Panc1 (cell line): ENCODE data around the gene SEMA7A. TPM values are rescaled to one million over a fixed set of nuclear protein-coding genes. Genes with fewer than 3 reads are reported as not detected.

ENCODE experiments used
- ATAC-seq: fragments of 200-7000 bp; cut with Tn5 transposase; 2 replicates; pipeline ENCODE4 v1.9.1; 2020; ENCODE audit warnings: mild to moderate bottlenecking, moderate library complexity
- BruUV-seq: library from RNA; stranded (reverse); fragments of 400-500 nt; replicated peaks from 2 replicates; lab custom pipeline; 2021; lab: Mats Ljungman, UMichigan
- CTCF ChIA-PET: fragments of 300-600 bp; sonication (Branson Sonifier 250); formaldehyde crosslinking; loops from one replicate; lab custom pipeline; 2022; ENCODE audit warnings: antibody characterized with exemption; lab: Charles Lee
- POLR2A ChIA-PET: fragments of 300-600 bp; sonication (Branson Sonifier 250); formaldehyde crosslinking; loops from one replicate; lab custom pipeline; 2022; ENCODE audit warnings: antibody characterized with exemption; lab: Charles Lee
- DNase-seq: peaks from one replicate; pipeline ENCODE4 v3.0.0-alpha.2; 2010; ENCODE audit warnings: low read depth, low spot score
- H3K27ac ChIP-seq: 2 replicates; pipeline ENCODE4 v1.5.1; 2011; ENCODE audit warnings: mild to moderate bottlenecking, low read length, inconsistent platforms
- H3K27me3 ChIP-seq: fragments of 200-500 bp; sonication (Bioruptor generic); 2 replicates; pipeline ENCODE4 v1.6.0; 2014; ENCODE audit warnings: low read length, inconsistent platforms; ENCODE audit not compliant: control insufficient read depth, insufficient read depth
- H3K36me3 ChIP-seq: fragments of 200-500 bp; sonication (Bioruptor generic); 2 replicates; pipeline ENCODE4 v1.5.1; 2014; ENCODE audit warnings: inconsistent platforms, mild to moderate bottlenecking, low read length, moderate library complexity; ENCODE audit not compliant: control insufficient read depth, insufficient read depth
- H3K4me1 ChIP-seq: 2 replicates; pipeline ENCODE4 v1.5.1; 2011; ENCODE audit warnings: inconsistent platforms, mild to moderate bottlenecking, low read length, moderate library complexity; ENCODE audit not compliant: control insufficient read depth, insufficient read depth
- H3K4me3 ChIP-seq, 2 experiments: 2 replicates each; pipeline ENCODE4 v1.5.1; 2011 to 2012; ENCODE audit warnings: low read depth in 2 of 2, low read length in 2 of 2, mild to moderate bottlenecking in 2 of 2, inconsistent platforms in 1 of 2, moderate library complexity in 1 of 2
- H3K9me3 ChIP-seq: fragments of 200-500 bp; sonication (Bioruptor generic); 2 replicates; pipeline ENCODE4 v1.5.1; 2014; ENCODE audit warnings: low read depth, mild to moderate bottlenecking, inconsistent platforms, low read length, moderate library complexity; ENCODE audit not compliant: control insufficient read depth, insufficient read depth
- POLR2AphosphoS5 ChIP-seq: IDR thresholded peaks from 2 replicates; pipeline ENCODE4 v1.6.1; 2012; ENCODE audit warnings: mild to moderate bottlenecking, low read depth, low read length, moderate library complexity
- REST ChIP-seq, 2 experiments: IDR thresholded peaks; 2 replicates each; pipeline ENCODE4 v1.6.1; 2011 to 2012; ENCODE audit warnings: low read depth in 2 of 2, control low read depth in 1 of 2, low read length in 1 of 2, mild to moderate bottlenecking in 1 of 2, moderate library complexity in 1 of 2; ENCODE audit not compliant: insufficient read depth in 1 of 2
- SIN3A ChIP-seq: IDR thresholded peaks from 2 replicates; pipeline ENCODE4 v1.6.1; 2012; ENCODE audit warnings: low read depth, mild to moderate bottlenecking, low read length, moderate library complexity, borderline replicate concordance; ENCODE audit not compliant: insufficient read depth
- TCF7L2 ChIP-seq: IDR thresholded peaks from 2 replicates; pipeline ENCODE4 v1.6.1; 2011; ENCODE audit warnings: mild to moderate bottlenecking, low read depth, low read length, inconsistent platforms
- in situ Hi-C: cut with HindIII; loops from 2 replicates; pipeline ENCODE4 v1.10.0; 2016; ENCODE audit warnings: low sequenced_read_pairs, low pct_unique_long_range_greater_than_20kb
- intact Hi-C: fragments of 100-400 bp; cut with micrococcal nuclease; formaldehyde crosslinking; loops from one replicate; pipeline ENCODE4 v1.10.0; 2022; ENCODE audit not compliant: unreplicated experiment
- total RNA-seq: library from RNA; stranded (reverse); gene quantifications from one replicate; pipeline ENCODE4 v1.2.1, GENCODE V29; 2021; ENCODE audit not compliant: unreplicated experiment
- TF ChIP-seq, protein P1 (sequence below): fragments of 450-650 bp; IDR thresholded peaks from 2 replicates; pipeline ENCODE4 v1.5.1; 2017; ENCODE audit warnings: mild to moderate bottlenecking

SEMA7A gene
- total RNA-seq, 1 experiment from 2014 or later = 11.2 TPM

DNA sequence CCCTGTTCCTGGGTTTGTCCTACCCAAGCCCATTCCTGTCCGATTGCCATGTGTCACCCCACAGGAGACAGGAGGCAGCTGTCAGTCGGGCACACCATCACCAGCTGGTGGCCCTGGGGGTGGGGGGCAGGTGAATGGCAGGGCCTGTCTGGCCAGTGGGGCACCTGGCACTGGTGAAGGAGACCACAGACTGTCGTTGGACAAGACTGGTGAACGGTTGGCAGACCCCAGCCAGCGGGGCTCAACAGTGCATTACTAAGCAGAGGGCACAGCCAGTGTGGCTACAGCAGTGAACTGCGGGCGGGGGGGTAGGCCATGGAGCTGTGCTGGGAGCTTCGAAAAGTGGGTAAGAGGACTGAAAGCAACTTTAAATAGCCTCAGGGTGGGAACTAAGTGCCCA, 2.1 kb downstream of the SEMA7A start:
- TF ChIP-seq, protein P1, sequence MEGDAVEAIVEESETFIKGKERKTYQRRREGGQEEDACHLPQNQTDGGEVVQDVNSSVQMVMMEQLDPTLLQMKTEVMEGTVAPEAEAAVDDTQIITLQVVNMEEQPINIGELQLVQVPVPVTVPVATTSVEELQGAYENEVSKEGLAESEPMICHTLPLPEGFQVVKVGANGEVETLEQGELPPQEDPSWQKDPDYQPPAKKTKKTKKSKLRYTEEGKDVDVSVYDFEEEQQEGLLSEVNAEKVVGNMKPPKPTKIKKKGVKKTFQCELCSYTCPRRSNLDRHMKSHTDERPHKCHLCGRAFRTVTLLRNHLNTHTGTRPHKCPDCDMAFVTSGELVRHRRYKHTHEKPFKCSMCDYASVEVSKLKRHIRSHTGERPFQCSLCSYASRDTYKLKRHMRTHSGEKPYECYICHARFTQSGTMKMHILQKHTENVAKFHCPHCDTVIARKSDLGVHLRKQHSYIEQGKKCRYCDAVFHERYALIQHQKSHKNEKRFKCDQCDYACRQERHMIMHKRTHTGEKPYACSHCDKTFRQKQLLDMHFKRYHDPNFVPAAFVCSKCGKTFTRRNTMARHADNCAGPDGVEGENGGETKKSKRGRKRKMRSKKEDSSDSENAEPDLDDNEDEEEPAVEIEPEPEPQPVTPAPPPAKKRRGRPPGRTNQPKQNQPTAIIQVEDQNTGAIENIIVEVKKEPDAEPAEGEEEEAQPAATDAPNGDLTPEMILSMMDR = no peak
- no peak for TF ChIP-seq POLR2AphosphoS5
- no peak for TF ChIP-seq REST (IDR thresholded peaks at IDR 0.05; ENCODE audit: insufficient read depth in 1 of 2, low read depth in 2 of 2, low read length in 1 of 2)
- no peak for TF ChIP-seq TCF7L2
- TF ChIP-seq SIN3A = no peak
- peaks cover 53% of the 10 kb centered on the region for H3K4me1 ChIP-seq
- ChIA-PET CTCF (interaction anchor here (0.6 kb wide), 1 partner anchor 48 kb away, joined by 5 read pairs; no protein-coding TSS in a partner anchor), POLR2A (interaction anchor here (0.6 kb wide), 1 partner anchor 8 kb away, joined by 3 read pairs; no protein-coding TSS in a partner anchor)
- ATAC-seq (no peak), DNase-seq (no peak)
- no peaks in the 10 kb centered on the region for H3K27me3 ChIP-seq
- no TSS peak for BruUV-seq
- H3K9me3 ChIP-seq = no peaks in the 10 kb centered on the region
- peak overlapping the region in 1 of 2 experiments; percentile 58; a peak in 1 of 4 replicates for H3K4me3 ChIP-seq
- in situ Hi-C loops (no loop called here), intact Hi-C loops (no loop called here)
- no peaks in the 10 kb centered on the region for H3K36me3 ChIP-seq
- no peak overlapping the region for H3K27ac ChIP-seq

- no peak for TF ChIP-seq SIN3A
- Histone ChIP-seq H3K4me1 (peaks cover 53% of the 10 kb centered on the region), H3K9me3 (no peaks in the 10 kb centered on the region), H3K27ac (no peak overlapping the region), H3K36me3 (no peaks in the 10 kb centered on the region), H3K27me3 (no peaks in the 10 kb centered on the region), H3K4me3 (no peak overlapping the region)
- ChIA-PET POLR2A (interaction anchor here (0.6 kb wide), 1 partner anchor 8 kb away, joined by 3 read pairs; no protein-coding TSS in a partner anchor), CTCF (interaction anchor here (0.6 kb wide), 1 partner anchor 47 kb away, joined by 5 read pairs; no protein-coding TSS in a partner anchor)
- in situ Hi-C loops = no loop called here
- intact Hi-C loops = no loop called here
- no peak for DNase-seq
- ATAC-seq = no peak
- TSS peak; percentile 82 for BruUV-seq
Measured at GRCh38 chr15:74431116-74431515, 2.6 kb downstream of the SEMA7A start.

DNA sequence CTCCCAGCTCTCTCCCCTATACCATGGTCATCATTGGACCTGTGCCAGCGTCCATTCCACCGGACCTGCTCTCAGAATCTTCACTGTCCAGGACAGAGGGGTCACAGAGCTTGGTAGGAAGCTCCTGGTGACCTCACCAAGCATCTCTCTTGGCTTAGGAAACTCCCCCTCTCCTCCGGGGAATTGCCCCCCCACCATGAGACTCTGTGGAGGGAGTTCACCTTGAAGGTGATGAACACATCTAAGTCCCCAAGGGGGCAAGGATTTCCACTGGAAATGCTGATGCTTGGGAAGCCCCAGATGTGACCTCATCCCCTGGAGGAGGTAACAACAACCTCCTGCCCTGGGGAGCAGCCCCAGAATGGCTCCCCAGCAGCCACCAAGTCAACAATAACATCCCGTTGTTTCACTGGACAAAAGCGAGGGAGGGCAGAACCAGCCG, 3.2 kb downstream of the SEMA7A start:
- ChIA-PET POLR2A (interaction anchor here (0.5 kb wide), 1 partner anchor 136 kb away, joined by 7 read pairs; no protein-coding TSS in a partner anchor), CTCF (interaction anchor here (0.6 kb wide), 1 partner anchor 107 kb away, joined by 3 read pairs; no protein-coding TSS in a partner anchor)
- peaks cover 54% of the 10 kb centered on the region for H3K4me1 ChIP-seq
- in situ Hi-C loops (no loop called here), intact Hi-C loops (no loop called here)
- no peak for DNase-seq
- H3K36me3 ChIP-seq = no peaks in the 10 kb centered on the region
- ATAC-seq = no peak
- H3K27ac ChIP-seq = no peak overlapping the region
- no peak overlapping the region for H3K4me3 ChIP-seq
- no peaks in the 10 kb centered on the region for H3K27me3 ChIP-seq
- no peaks in the 10 kb centered on the region for H3K9me3 ChIP-seq
- BruUV-seq = no TSS peak
- TF ChIP-seq TCF7L2 = no peak
- TF ChIP-seq, protein P1 = no peak
- TF ChIP-seq SIN3A = no peak
- TF ChIP-seq REST (IDR thresholded peaks at IDR 0.05; ENCODE audit: insufficient read depth in 1 of 2, low read depth in 2 of 2, low read length in 1 of 2) = no peak
- TF ChIP-seq POLR2AphosphoS5 = no peak
